GM19238 (cell line): ENCODE data around the gene PRDM1.
A peak's percentile ranks its signal among the peaks of the same experiment; 100 is the strongest.
"Not testable (repeated sequence)": the region's sequence is repeated elsewhere in the genome, so short reads cannot be mapped to it uniquely, and the experiment has no call there.

Experiments used
- DNase-seq: peaks from one replicate; pipeline ENCODE4 v3.0.0; 2011; ENCODE audit warnings: low spot score; ENCODE audit not compliant: insufficient read length

Gene PRDM1

GRCh38 chr6:106136845-106137244 lies 50.7 kb downstream of the PRDM1 start:
- no peak for DNase-seq

- DNase-seq = no peak
Observed at GRCh38 chr6:106138151-106138550, 52.0 kb downstream of the PRDM1 start.

GRCh38 chr6:106141441-106142237 lies 55.5 kb downstream of the PRDM1 start:
- peak; percentile 53 for DNase-seq

GRCh38 chr6:106142876-106143431 lies 56.8 kb downstream of the PRDM1 start:
- DNase-seq = no peak

- no peak for DNase-seq
Observed at GRCh38 chr6:106143665-106144064, 57.5 kb downstream of the PRDM1 start.

GRCh38 chr6:106145144-106145543 lies 59.0 kb downstream of the PRDM1 start:
- no peak for DNase-seq

GRCh38 chr6:106145741-106146227 lies 59.6 kb downstream of the PRDM1 start:
- no peak for DNase-seq

GRCh38 chr6:106146852-106147351 lies 60.8 kb downstream of the PRDM1 start:
- DNase-seq = no peak

- no peak for DNase-seq
Observed at GRCh38 chr6:106147476-106147875, 61.3 kb downstream of the PRDM1 start.

- no peak for DNase-seq
Observed at GRCh38 chr6:106149472-106150069, 63.4 kb downstream of the PRDM1 start.

GRCh38 chr6:106152476-106152875 lies 66.3 kb downstream of the PRDM1 start:
- not testable (repeated sequence) for DNase-seq

- DNase-seq = no peak
Observed at GRCh38 chr6:106152952-106153351, 66.8 kb downstream of the PRDM1 start.

GRCh38 chr6:106154326-106154725 lies 68.2 kb downstream of the PRDM1 start:
- DNase-seq = no peak

- DNase-seq = no peak
Observed at GRCh38 chr6:106155219-106155830, 69.2 kb downstream of the PRDM1 start.

GRCh38 chr6:106156413-106156812 lies 70.3 kb downstream of the PRDM1 start:
- DNase-seq = no peak

GRCh38 chr6:106156863-106157262 lies 70.7 kb downstream of the PRDM1 start:
- no peak for DNase-seq

GRCh38 chr6:106158816-106159215 lies 72.7 kb downstream of the PRDM1 start:
- no peak for DNase-seq
